HepG2 (cell line): Measurements from ENCODE around the gene OR2F2. TPM values are rescaled to one million over a fixed set of nuclear protein-coding genes. Genes with fewer than 3 reads are reported as not detected.

Experiments used
- ATAC-seq: fragments of 200-7000 bp; cut with Tn5 transposase; 3 replicates; pipeline ENCODE4 v1.9.1; 2020; ENCODE audit warnings: mild to moderate bottlenecking, moderate library complexity
- BruUV-seq: library from RNA; stranded (reverse); fragments of 400-500 nt; replicated peaks from 2 replicates; lab custom pipeline; 2021; lab: Mats Ljungman, UMichigan
- CTCF ChIA-PET: fragments of 300-600 bp; formaldehyde crosslinking; extraction: SDS; loops from one replicate; lab custom pipeline; 2021; ENCODE audit warnings: low total read pairs, inconsistent platforms, low intra/inter-chr PET ratio; lab: Yijun Ruan, JAX
- POLR2A ChIA-PET: fragments of 350-600 bp; sonication (Branson Sonifier 250); formaldehyde crosslinking; loops from one replicate; lab custom pipeline; 2020; ENCODE audit warnings: antibody characterized with exemption, inconsistent platforms; lab: Yijun Ruan, JAX
- DNase-seq: peaks from one replicate; pipeline ENCODE4 v3.0.0-alpha.2; 2015; ENCODE audit warnings: low spot score
- FAIRE-seq: peaks from 3 replicates; lab custom pipeline; 2011; peaks lifted over from hg19 to GRCh38; lab: Jason Lieb, UNC
- H2AFZ ChIP-seq: one replicate; pipeline ENCODE4 v1.6.1; 2011; ENCODE audit warnings: low read length, inconsistent platforms
- H3K27ac ChIP-seq: fragments of 300-600 bp; 3 replicates; pipeline ENCODE4 v1.8.0; 2011; ENCODE audit warnings: mixed run types, mild to moderate bottlenecking, mixed read lengths, low read length, inconsistent platforms; ENCODE audit not compliant: insufficient read depth; ENCODE audit errors: extremely low read length
- H3K27me3 ChIP-seq, 2 experiments: fragments of 200-600 bp in 1 of 2; 2 replicates in 1 of 2; 3 replicates in 1 of 2; pipeline versions ENCODE4 v1.6.0 to v1.8.0; 2011; ENCODE audit warnings: low read length in 2 of 2, mild to moderate bottlenecking in 2 of 2, moderate library complexity in 2 of 2, inconsistent platforms in 1 of 2; ENCODE audit not compliant: insufficient read depth in 2 of 2, control insufficient read depth in 1 of 2
- H3K36me3 ChIP-seq, 2 experiments: fragments of 200-600 bp in 1 of 2; replicated peaks in 1 of 2; 2 replicates in 1 of 2; 3 replicates in 1 of 2; pipeline versions ENCODE4 v1.5.1 to v1.8.0; 2011; ENCODE audit warnings: low read length in 2 of 2, inconsistent platforms in 1 of 2; ENCODE audit not compliant: insufficient read depth in 2 of 2, control insufficient read depth in 1 of 2
- H3K4me1 ChIP-seq: 2 replicates; pipeline ENCODE4 v1.5.1; 2012; ENCODE audit warnings: low read length, inconsistent platforms; ENCODE audit not compliant: insufficient read depth
- H3K4me2 ChIP-seq: 2 replicates; pipeline ENCODE4 v1.6.0; 2011; ENCODE audit warnings: low read depth, low read length, inconsistent platforms
- H3K4me3 ChIP-seq, 3 experiments: fragments of 200-600 bp in 1 of 3; sonication (generic), shearing (Covaris generic) in 1 of 3; replicated peaks in 1 of 3; 2 replicates each; pipeline ENCODE4 v1.5.1; 2011 to 2016; ENCODE audit warnings: low read length in 3 of 3, inconsistent platforms in 2 of 3, low read depth in 2 of 3, mild to moderate bottlenecking in 2 of 3, control low read depth in 1 of 3, mixed read lengths in 1 of 3; ENCODE audit not compliant: insufficient read depth in 1 of 3
- H3K79me2 ChIP-seq: one replicate; pipeline ENCODE4 v1.6.1; 2011; ENCODE audit warnings: low read length, inconsistent platforms; ENCODE audit not compliant: insufficient read depth
- H3K9ac ChIP-seq: 2 replicates; pipeline ENCODE4 v1.6.0; 2011; ENCODE audit warnings: mild to moderate bottlenecking, low read depth, low read length, inconsistent platforms; ENCODE audit not compliant: insufficient read depth
- H3K9me3 ChIP-seq: 2 replicates; pipeline ENCODE4 v1.5.1; 2012; ENCODE audit warnings: mild to moderate bottlenecking, low read length
- H4K20me1 ChIP-seq: 2 replicates; pipeline ENCODE4 v1.6.0; 2011; ENCODE audit warnings: inconsistent platforms, mild to moderate bottlenecking, low read length, moderate library complexity; ENCODE audit not compliant: insufficient read depth
- BHLHE40 ChIP-seq: IDR thresholded peaks from 2 replicates; pipeline ENCODE4 v1.6.1; 2011; ENCODE audit warnings: low read length, improper control_type of control experiment
- FOXP1 ChIP-seq, 2 experiments: fragments of 450-650 bp in 1 of 2; IDR thresholded peaks; 2 replicates each; pipeline ENCODE4 v1.6.1; 2017 to 2018; ENCODE audit warnings: antibody characterized with exemption in 1 of 2
- MAZ ChIP-seq, 2 experiments: sonication (generic) in 1 of 2; formaldehyde crosslinking in 1 of 2; IDR thresholded peaks; 2 replicates each; pipeline versions ENCODE4 v1.5.0 to v1.6.1; 2012 to 2020; ENCODE audit warnings: low read depth in 2 of 2, mild to moderate bottlenecking in 2 of 2, borderline replicate concordance in 1 of 2, improper control_type of control experiment in 1 of 2, low read length in 1 of 2, missing genetic modification reagents in 1 of 2, moderate library complexity in 1 of 2
- NPAS2 ChIP-seq: sonication (generic); formaldehyde crosslinking; IDR thresholded peaks from 2 replicates; pipeline ENCODE4 v1.8.0; 2022; ENCODE audit warnings: mild to moderate bottlenecking, missing genetic modification reagents, borderline replicate concordance
- ZNF496 ChIP-seq: sonication (generic); formaldehyde crosslinking; IDR thresholded peaks from 2 replicates; pipeline ENCODE4 v1.8.1; 2023; ENCODE audit warnings: mild to moderate bottlenecking, moderate library complexity, missing genetic modification reagents; ENCODE audit not compliant: insufficient replicate concordance
- ZNF572 ChIP-seq: sonication (generic); formaldehyde crosslinking; IDR thresholded peaks from 2 replicates; pipeline ENCODE4 v1.5.1; 2020; ENCODE audit warnings: mild to moderate bottlenecking, missing genetic modification reagents
- ZNF724P ChIP-seq: sonication (generic); formaldehyde crosslinking; IDR thresholded peaks from 2 replicates; pipeline ENCODE4 v1.8.0; 2022; ENCODE audit warnings: missing genetic modification reagents, borderline replicate concordance
- in situ Hi-C: cut with HindIII; loops from 2 replicates; pipeline ENCODE4 v1.10.0; 2017; ENCODE audit warnings: low pct_unique_long_range_greater_than_20kb; ENCODE audit not compliant: extremely low pct_ligation_motif_present
- intact Hi-C: fragments of 100-400 bp; cut with micrococcal nuclease; formaldehyde crosslinking; loops from one replicate; pipeline ENCODE4 v1.10.0; 2022; ENCODE audit not compliant: unreplicated experiment
- polyA plus RNA-seq, 8 experiments: library from polyadenylated mRNA; depleted of rRNA in 3 of 8; stranded (reverse) in 7 of 8; unstranded in 1 of 8; fragments of >200 nt; fragmentation: Illumina TruSeq in 4 of 8; extraction: Trizol in 4 of 8; gene quantifications; 2 replicates each; pipeline versions ENCODE4 v1.2.1 to v1.2.3, GENCODE V29; 2011 to 2016; ENCODE audit warnings: low read depth in 4 of 8, missing spikeins in 1 of 8, mixed read lengths in 1 of 8; ENCODE audit not compliant: insufficient read depth in 1 of 8
- total RNA-seq, 5 experiments: library from RNA; depleted of rRNA; stranded (reverse); fragments of >200 nt; fragmentation: Illumina TruSeq; extraction: Trizol; gene quantifications; 2 replicates each; pipeline ENCODE4 v1.2.3, GENCODE V29; 2016; ENCODE audit warnings: low read depth in 1 of 5
- TF ChIP-seq, protein P1 (sequence below), 2 experiments: fragments of 450-650 bp in 1 of 2; sonication (generic) in 1 of 2; formaldehyde crosslinking in 1 of 2; IDR thresholded peaks; 2 replicates each; pipeline versions ENCODE4 v1.6.1 to v1.8.0; 2016 to 2022; ENCODE audit warnings: antibody characterized with exemption in 1 of 2, mild to moderate bottlenecking in 1 of 2, missing genetic modification reagents in 1 of 2
- TF ChIP-seq, protein P2 (sequence below): sonication (generic); formaldehyde crosslinking; IDR thresholded peaks from 2 replicates; pipeline ENCODE4 v1.4.0; 2020; ENCODE audit warnings: missing genetic modification reagents

The OR2F2 gene
- total and polyA plus RNA-seq, 2 of the 13 experiments (the other 11 are each of a cell fraction or from before 2014, with no cell fraction given) = 0.13 TPM; not detected in 1

DNA sequence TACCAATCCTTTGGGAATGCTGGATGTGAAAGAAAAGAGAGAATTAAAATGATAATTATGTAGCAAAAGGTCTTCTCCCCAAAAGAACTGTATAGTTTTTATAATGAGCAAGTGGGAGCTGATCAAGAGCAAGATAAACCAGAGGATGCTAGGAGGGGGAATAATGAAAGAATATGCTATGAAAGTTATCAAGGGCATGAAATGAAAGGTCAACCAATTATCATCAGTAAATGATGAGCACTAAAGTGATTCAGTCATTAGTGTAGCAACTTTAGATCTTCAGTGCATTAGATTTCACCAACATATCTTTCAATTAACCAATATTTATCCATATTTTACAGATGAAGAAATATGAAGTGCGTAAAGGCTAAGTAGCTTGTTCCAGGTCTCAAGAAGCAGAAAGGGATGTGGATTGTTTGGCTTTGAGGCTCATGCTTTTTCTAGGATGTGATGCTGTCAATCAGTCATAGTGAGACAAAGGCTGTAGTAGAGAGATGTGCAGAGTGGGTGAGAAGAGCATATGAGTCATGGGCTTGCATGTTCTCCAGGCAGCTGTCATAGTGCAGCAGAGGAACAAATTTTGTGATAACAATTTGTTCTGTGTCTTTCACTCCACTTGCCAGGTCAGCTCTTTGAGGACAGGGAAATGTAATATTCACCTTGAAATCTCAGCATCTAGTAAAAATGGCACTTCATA is 5.7 kb upstream of the OR2F2 start (continued):
- TF ChIP-seq, protein P1, sequence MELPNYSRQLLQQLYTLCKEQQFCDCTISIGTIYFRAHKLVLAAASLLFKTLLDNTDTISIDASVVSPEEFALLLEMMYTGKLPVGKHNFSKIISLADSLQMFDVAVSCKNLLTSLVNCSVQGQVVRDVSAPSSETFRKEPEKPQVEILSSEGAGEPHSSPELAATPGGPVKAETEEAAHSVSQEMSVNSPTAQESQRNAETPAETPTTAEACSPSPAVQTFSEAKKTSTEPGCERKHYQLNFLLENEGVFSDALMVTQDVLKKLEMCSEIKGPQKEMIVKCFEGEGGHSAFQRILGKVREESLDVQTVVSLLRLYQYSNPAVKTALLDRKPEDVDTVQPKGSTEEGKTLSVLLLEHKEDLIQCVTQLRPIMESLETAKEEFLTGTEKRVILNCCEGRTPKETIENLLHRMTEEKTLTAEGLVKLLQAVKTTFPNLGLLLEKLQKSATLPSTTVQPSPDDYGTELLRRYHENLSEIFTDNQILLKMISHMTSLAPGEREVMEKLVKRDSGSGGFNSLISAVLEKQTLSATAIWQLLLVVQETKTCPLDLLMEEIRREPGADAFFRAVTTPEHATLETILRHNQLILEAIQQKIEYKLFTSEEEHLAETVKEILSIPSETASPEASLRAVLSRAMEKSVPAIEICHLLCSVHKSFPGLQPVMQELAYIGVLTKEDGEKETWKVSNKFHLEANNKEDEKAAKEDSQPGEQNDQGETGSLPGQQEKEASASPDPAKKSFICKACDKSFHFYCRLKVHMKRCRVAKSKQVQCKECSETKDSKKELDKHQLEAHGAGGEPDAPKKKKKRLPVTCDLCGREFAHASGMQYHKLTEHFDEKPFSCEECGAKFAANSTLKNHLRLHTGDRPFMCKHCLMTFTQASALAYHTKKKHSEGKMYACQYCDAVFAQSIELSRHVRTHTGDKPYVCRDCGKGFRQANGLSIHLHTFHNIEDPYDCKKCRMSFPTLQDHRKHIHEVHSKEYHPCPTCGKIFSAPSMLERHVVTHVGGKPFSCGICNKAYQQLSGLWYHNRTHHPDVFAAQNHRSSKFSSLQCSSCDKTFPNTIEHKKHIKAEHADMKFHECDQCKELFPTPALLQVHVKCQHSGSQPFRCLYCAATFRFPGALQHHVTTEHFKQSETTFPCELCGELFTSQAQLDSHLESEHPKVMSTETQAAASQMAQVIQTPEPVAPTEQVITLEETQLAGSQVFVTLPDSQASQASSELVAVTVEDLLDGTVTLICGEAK (IDR thresholded peaks at IDR 0.05) = no peak
- TF ChIP-seq, protein P1 (CRISPR knock-in tag; IDR thresholded peaks at IDR 0.05) = no peak
- no peak for TF ChIP-seq BHLHE40

DNA sequence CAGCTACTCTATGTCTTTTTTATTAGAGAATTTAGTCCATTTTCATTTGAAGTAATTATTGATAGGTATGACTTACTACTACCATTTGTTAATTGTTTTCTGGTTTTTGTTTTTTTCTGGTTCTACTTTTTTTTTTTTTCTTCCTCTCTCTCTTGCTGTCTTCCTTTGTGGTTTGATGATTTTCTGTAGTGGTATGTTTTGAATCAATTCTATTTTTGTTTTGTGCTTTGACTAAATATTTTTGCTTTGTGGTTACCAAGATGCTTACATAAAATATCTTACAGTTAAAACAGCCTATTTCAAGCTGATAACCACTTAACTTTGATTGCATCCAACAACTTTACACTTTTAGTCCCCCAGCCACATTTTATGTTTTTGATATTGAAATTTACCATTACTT is 3.3 kb upstream of the OR2F2 start:
- in situ Hi-C loops (no loop called here), intact Hi-C loops (no loop called here)
- ChIA-PET CTCF (no interaction called here), POLR2A (no interaction called here)
- no peak overlapping the region for H2AFZ ChIP-seq
- ATAC-seq (no peak), DNase-seq (no peak), FAIRE-seq (no peak)
- H3K9me3 ChIP-seq = no peaks in the 10 kb centered on the region
- H3K4me2 ChIP-seq = no peak overlapping the region
- no peak overlapping the region for H3K4me3 ChIP-seq
- peaks cover 16% of the 10 kb centered on the region for H3K4me1 ChIP-seq
- H3K27ac ChIP-seq = no peak overlapping the region
- no peaks in the 10 kb centered on the region for H3K79me2 ChIP-seq
- no peaks in the 10 kb centered on the region for H3K36me3 ChIP-seq
- no peak for TF ChIP-seq ZNF496 (CRISPR knock-in tag)
- TF ChIP-seq ZNF572 (CRISPR knock-in tag) = no peak
- TF ChIP-seq FOXP1 (IDR thresholded peaks at IDR 0.05) = no peak
- TF ChIP-seq FOXP1 (CRISPR knock-in tag; IDR thresholded peaks at IDR 0.05) = no peak
- no peak for TF ChIP-seq ZNF724P (CRISPR knock-in tag)
- no peak for TF ChIP-seq MAZ (IDR thresholded peaks at IDR 0.05; ENCODE audit: borderline replicate concordance, low read depth, low read length)
- no peak for TF ChIP-seq MAZ (CRISPR knock-in tag; IDR thresholded peaks at IDR 0.05; ENCODE audit: low read depth)
- TF ChIP-seq, protein P2, sequence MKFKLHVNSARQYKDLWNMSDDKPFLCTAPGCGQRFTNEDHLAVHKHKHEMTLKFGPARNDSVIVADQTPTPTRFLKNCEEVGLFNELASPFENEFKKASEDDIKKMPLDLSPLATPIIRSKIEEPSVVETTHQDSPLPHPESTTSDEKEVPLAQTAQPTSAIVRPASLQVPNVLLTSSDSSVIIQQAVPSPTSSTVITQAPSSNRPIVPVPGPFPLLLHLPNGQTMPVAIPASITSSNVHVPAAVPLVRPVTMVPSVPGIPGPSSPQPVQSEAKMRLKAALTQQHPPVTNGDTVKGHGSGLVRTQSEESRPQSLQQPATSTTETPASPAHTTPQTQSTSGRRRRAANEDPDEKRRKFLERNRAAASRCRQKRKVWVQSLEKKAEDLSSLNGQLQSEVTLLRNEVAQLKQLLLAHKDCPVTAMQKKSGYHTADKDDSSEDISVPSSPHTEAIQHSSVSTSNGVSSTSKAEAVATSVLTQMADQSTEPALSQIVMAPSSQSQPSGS (CRISPR knock-in tag) = no peak
- TF ChIP-seq NPAS2 (CRISPR knock-in tag) = no peak
- no TSS peak for BruUV-seq
- no peaks in the 10 kb centered on the region for H4K20me1 ChIP-seq
- no peaks in the 10 kb centered on the region for H3K27me3 ChIP-seq
- no peak overlapping the region for H3K9ac ChIP-seq
